ENCODE results near the gene TMEM169.

DNA sequence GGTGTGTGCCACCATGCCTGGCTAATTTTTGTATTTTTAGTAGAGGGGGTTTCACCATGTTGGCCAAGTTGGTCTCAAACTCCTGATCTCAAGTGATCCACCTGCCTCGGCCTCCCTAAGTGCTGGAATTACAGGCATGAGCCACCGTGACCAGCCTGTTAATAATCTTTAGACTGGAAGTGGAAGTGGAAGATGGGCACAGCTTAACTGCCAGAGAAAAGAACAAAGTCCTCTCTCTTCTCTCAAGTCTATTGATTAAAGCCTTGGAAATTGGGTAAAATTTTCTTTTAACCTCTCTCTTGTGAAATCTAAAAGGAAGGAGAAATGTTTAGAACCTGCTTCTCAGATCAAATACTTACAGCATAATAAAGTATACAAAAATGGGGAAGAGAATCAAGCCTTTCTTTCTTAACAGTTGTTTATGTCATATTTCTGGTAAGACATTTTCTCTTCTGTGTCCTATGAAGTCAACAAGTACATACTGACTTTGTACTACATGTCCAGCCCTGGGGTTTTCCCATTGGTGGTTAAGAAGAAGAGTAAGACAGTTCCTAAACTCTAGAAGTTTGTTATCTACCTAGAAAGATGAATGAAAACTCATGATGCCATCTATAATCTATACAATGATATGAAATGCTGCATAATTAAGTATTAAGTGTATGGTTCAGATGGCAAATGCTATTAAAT, 4.6 kb downstream of the TMEM169 start:
- TF ChIP-seq POLR2AphosphoS5 (IDR thresholded peaks at IDR 0.05; ENCODE audit: borderline replicate concordance, low read depth, low read length) = no peak
- TF ChIP-seq EZH2 (IDR thresholded peaks at IDR 0.05) = no peak
